ENCODE results near the gene AZGP1. TPM values are rescaled to one million over a fixed set of nuclear protein-coding genes. Genes with fewer than 3 reads are reported as not detected.
"Not testable (repeated sequence)": the region's sequence is repeated elsewhere in the genome, so short reads cannot be mapped to it uniquely, and the experiment has no call there.

Gene AZGP1
- polyA plus RNA-seq, 4 donors: 2.5 to 62.9 (median 43.6) TPM

GRCh38 chr7:100000239-100000638 lies 24.4 kb upstream of the AZGP1 start:
- DNase-seq (ENCODE audit: low read depth in 4 of 4, low spot score in 3 of 4): no peak

- DNase-seq (ENCODE audit: low read depth in 4 of 4, low spot score in 3 of 4): peak in 1 of 4 donors; percentile 28
Measured at GRCh38 chr7:99997545-99998137, 21.8 kb upstream of the AZGP1 start.

- no peak for DNase-seq (ENCODE audit: low read depth in 4 of 4, low spot score in 3 of 4)
Measured at GRCh38 chr7:99996755-99997544, 21.1 kb upstream of the AZGP1 start.

- no peak for DNase-seq (ENCODE audit: low read depth in 4 of 4, low spot score in 3 of 4)
Measured at GRCh38 chr7:99994819-99995218, 19.0 kb upstream of the AZGP1 start.

- no peak for DNase-seq (ENCODE audit: low read depth in 4 of 4, low spot score in 3 of 4)
Measured at GRCh38 chr7:99992330-99993038, 16.7 kb upstream of the AZGP1 start.

- not testable (repeated sequence) for DNase-seq (ENCODE audit: low read depth in 4 of 4, low spot score in 3 of 4)
Measured at GRCh38 chr7:99991543-99991942, 15.7 kb upstream of the AZGP1 start.

- DNase-seq (ENCODE audit: low read depth in 4 of 4, low spot score in 3 of 4): no peak
Measured at GRCh38 chr7:99990460-99990852, 14.6 kb upstream of the AZGP1 start.

- no peak for DNase-seq (ENCODE audit: low read depth in 4 of 4, low spot score in 3 of 4)
Measured at GRCh38 chr7:99987846-99988245, 12.0 kb upstream of the AZGP1 start.

GRCh38 chr7:99987306-99987705 lies 11.5 kb upstream of the AZGP1 start:
- DNase-seq (ENCODE audit: low read depth in 4 of 4, low spot score in 3 of 4): not testable (repeated sequence)

GRCh38 chr7:99984593-99984992 lies 8.8 kb upstream of the AZGP1 start:
- DNase-seq (ENCODE audit: low read depth in 4 of 4, low spot score in 3 of 4): no peak

- DNase-seq (ENCODE audit: low read depth in 4 of 4, low spot score in 3 of 4): not testable (repeated sequence)
Measured at GRCh38 chr7:99981066-99981465, 5.2 kb upstream of the AZGP1 start.

- not testable (repeated sequence) for DNase-seq (ENCODE audit: low read depth in 4 of 4, low spot score in 3 of 4)
Measured at GRCh38 chr7:99980448-99980872, 4.6 kb upstream of the AZGP1 start.

- DNase-seq (ENCODE audit: low read depth in 4 of 4, low spot score in 3 of 4): not testable (repeated sequence)
Measured at GRCh38 chr7:99979814-99980225, 4.0 kb upstream of the AZGP1 start.

GRCh38 chr7:99976626-99977025 lies 795 bp upstream of the AZGP1 start:
- DNase-seq (ENCODE audit: low read depth in 4 of 4, low spot score in 3 of 4): no peak

GRCh38 chr7:99974681-99975080 lies 1.1 kb downstream of the AZGP1 start:
- no peak for DNase-seq (ENCODE audit: low read depth in 4 of 4, low spot score in 3 of 4)

GRCh38 chr7:99973817-99974216 lies 2.0 kb downstream of the AZGP1 start:
- not testable (repeated sequence) for DNase-seq (ENCODE audit: low read depth in 4 of 4, low spot score in 3 of 4)

GRCh38 chr7:99971242-99971641 lies 4.6 kb downstream of the AZGP1 start:
- DNase-seq (ENCODE audit: low read depth in 4 of 4, low spot score in 3 of 4): no peak

- not testable (repeated sequence) for DNase-seq (ENCODE audit: low read depth in 4 of 4, low spot score in 3 of 4)
Measured at GRCh38 chr7:99969813-99970212, 6.0 kb downstream of the AZGP1 start.

GRCh38 chr7:99969298-99969697 lies 6.5 kb downstream of the AZGP1 start:
- no peak for DNase-seq (ENCODE audit: low read depth in 4 of 4, low spot score in 3 of 4)

- DNase-seq (ENCODE audit: low read depth in 4 of 4, low spot score in 3 of 4): no peak
Measured at GRCh38 chr7:99958564-99959227, 17.1 kb downstream of the AZGP1 start.

- DNase-seq (ENCODE audit: low read depth in 4 of 4, low spot score in 3 of 4): no peak
Measured at GRCh38 chr7:99955247-99955646, 20.6 kb downstream of the AZGP1 start.

Data from left renal pelvis (tissue), 4 donors.